Activated CD4-positive, alpha-beta T cell treated with anti-CD3 and anti-CD28 coated beads for 4 hours (primary cell): ENCODE measurements around the gene DHCR24.

Experiments used
- DNase-seq, 2 donors: peaks; one replicate each; pipeline ENCODE4 v3.0.0-alpha.2; 2020

The DHCR24 gene

DNA sequence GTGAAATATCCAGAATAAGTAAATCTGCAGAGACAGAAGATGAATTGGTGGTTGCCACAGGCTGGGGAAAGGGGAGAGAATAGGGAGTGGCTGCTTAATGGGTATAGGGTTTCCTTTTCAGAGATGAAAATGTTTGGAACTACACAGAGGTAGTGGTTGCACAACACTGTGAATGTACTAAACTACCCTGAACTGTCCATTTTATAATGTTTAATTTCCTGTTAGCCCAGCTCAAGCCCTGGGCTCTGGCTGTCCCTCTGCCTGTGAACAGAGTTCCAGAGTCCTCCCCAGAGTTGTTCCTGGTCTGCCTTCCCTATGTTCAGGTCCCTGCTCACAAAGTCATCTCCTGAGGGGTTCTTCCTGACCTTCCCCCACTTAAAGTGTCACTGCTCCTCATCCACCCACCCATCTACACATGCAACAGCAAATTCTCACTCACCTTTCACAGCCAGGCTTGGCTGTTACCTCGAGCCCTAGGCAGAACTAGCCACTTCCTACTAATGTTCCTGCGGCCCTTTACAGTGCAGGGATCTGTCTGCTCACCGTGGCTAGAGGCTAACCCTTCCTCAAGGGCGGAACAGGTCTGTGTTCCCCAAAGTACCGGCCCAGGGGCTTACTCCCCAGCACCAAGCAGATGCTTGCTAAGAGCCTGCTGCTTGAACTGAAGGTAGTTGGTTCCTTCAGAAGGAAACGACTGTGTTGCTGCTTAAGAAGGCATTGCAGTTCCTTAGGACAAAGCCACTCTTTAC is 22.4 kb downstream of the DHCR24 start:
- no peak for DNase-seq

- DNase-seq: no peak
These were observed 23.7 kb downstream of the DHCR24 start for GRCh38 chr1:54863267-54863665.

GRCh38 chr1:54861070-54861761 is 25.8 kb downstream of the DHCR24 start:
- no peak for DNase-seq

DNA sequence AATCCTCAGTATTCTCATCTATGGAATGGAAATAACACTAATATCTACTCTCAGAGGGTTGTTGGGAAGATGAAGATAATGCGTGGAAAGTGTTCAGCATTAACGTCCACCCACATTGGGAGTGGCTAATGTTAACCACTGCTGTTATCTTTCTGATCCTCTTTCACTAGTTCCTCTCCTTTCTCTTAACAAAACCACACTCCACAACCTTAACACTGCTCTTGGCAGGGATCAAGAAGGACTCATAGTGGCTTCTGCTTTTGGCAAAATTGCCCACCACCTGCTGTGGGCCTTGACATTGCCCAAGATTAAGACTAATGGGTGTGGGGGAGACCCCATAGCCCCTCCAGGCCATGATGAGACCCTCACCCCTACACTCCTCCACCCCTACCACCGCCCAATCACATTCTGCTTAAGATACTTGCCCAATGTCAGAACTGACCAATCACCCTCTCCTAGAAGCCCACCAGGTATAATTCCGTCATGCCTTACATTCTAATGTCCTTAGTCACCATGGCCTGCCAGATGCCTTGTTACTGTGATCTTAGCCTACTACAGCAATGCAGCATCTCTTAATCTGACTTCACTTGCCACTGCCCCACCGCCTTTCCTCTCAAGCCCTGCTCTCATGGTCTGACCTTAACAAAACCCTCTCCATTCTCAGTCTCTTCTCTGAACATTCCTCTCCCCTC is 27.1 kb downstream of the DHCR24 start:
- DNase-seq: no peak

GRCh38 chr1:54857746-54858561 is 29.0 kb downstream of the DHCR24 start:
- no peak for DNase-seq

GRCh38 chr1:54857141-54857540 is 29.9 kb downstream of the DHCR24 start:
- DNase-seq: no peak

- no peak for DNase-seq
These were observed 32.5 kb downstream of the DHCR24 start for GRCh38 chr1:54854381-54855020.

DNA sequence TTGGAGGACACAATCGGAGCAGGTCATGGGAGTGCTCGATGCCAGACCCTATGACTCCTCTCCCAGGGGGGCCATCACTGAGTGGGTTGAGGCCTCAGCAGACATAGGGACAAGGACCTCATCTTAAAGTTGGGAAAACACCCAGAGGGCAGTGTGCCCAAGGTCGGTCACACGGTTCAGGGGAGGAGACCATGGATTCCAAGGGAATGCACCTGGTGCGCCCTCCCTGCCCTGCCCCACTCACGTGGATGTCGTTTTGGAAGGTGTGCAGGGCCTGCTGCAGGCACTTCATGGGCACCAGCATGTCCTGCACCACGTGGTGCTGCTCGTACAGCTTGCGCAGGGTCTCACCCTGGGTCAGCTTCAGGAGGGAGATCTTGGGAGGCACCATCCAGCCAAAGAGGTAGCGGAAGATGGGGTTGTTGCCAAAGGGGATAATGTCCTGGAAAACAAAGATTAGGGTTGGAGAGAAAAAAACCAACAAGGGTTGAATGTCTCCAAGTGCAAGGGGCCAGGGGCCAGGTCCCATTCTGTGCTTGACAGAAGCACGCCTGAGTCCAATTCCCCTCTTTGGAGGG is 33.1 kb downstream of the DHCR24 start:
- no peak for DNase-seq

- DNase-seq: no peak
These were observed 33.8 kb downstream of the DHCR24 start for GRCh38 chr1:54853096-54853792.

- DNase-seq: no peak
These were observed 35.0 kb downstream of the DHCR24 start for GRCh38 chr1:54851936-54852524.

DNA sequence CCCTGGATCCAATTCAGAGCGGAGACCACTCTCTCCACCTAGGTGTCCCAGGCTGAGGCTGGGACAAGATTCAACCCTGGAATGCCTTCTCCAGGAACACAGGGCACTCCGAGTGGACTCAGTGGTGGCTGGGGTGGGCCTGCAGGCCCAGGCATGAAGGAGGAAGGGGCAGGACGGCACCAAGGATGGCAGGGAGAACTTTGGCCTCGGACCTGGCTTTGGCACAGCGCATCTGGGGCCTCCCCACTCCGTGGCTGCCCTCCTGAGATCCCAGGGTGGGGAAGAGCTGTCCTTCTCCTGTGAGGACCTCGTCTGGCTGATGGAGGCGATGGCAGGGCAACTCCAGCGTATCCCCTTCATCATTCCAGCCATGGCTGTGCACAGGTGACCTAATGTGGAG is 35.6 kb downstream of the DHCR24 start:
- no peak for DNase-seq

- DNase-seq: no peak
These were observed 36.3 kb downstream of the DHCR24 start for GRCh38 chr1:54850737-54851136.

DNA sequence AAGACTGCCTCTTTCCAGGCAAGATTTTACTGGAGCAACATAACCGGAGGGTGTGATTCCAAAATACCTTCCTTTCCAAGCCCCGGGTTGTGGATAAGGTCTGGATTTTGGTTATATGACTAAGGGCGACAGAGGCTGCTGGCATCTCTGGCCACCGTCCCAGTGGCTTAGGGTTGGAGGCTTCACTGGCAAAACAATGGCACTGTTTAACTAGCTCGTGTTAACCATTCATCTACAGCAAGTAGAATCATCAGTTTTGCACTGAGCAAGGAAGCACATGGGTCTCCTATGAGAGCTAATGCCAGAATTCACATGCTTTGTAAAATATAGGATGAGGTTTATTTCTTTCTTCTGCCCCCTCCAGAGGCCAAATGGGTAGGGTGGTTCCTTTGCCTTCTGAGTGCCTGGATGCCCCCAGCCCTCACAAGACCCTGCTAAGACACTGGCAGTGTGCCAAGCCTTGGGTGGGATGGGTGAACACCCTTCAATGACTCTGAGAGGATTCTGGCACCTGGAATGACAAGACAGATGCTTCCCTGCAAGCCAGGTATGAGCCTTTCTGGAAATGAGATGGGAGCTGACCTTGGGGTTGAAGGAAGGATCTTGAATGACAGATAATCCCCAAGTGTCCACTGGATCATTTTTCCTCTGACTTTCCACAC is 36.8 kb downstream of the DHCR24 start:
- no peak for DNase-seq

DNA sequence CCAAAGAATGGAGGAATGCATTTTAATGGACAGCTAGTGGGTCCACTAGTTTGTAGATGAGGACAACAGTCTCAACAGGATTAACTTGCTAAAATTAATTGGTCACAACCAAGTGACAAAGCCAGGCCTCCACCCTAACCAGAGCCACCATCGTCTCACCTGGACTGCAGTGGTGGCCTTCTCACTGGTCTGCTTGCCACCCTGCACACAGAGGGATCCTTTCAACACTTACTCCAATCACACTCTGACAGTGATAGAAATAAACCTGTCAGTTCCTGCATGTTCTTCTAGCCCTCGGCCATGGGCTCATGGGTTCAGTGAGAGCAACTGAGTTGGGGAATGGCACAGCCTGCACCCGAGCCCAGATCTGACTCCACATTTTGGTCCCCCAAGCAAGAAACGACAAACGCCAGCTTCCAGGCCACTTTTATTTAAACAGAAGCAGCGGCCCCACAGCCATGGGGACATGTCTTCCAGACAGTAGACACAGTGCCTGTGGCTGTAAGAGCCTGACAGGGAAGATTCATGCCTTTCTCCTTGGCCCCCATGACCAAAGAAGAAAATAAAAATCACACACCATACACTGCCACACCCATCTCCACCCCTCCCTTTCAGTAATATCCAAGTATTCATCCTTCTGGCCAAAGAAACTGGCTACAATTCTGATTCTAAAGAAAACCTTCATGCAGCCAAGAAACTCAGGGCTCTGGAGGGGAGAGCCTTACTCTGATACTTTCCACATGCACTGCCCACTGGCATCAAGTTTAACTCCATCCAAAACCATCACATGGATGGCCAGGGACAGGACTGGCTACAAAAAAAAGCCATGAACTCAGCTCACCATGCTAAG is 37.6 kb downstream of the DHCR24 start:
- DNase-seq: no peak

DNA sequence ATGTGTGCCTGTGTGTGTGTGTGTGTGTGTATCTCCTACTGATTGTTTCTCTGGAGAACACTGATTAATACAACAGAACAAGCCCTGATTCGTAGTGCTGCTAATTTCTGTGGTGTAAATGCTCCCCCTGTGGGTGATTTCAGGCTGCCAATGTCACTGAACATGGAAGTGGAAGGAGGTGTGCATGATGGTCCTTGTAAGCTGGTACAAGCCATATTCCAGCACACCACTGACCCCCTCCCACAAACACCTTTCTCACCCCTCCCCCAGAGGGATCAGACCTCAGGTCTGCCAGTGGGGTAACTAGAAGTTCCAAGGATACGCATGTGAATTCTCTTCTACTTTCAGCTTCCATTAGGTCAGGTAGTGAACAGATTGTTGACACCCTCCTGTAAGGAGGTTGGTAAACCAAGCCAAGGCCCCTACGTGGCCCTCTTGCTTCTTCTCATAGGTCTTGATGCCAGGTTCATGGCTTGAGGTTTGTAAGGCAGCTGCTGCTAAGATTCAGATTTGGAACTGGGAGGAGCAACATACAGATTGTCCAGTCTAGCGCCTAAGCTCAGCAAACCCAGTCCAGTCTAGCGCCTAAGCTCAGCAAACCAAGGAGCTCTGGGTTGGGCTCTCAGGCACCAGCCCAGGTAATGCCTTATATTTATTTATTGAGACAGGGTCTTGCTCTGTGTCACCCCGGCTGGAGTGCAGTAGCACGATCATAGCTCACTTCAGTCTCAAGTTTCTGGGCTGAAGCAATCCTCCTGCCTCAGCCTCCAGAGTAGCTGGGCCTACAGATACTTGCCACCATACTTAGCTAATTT is 38.7 kb downstream of the DHCR24 start:
- no peak for DNase-seq

GRCh38 chr1:54846716-54847284 is 40.2 kb downstream of the DHCR24 start:
- DNase-seq: no peak

GRCh38 chr1:54846301-54846700 is 40.7 kb downstream of the DHCR24 start:
- DNase-seq: no peak

DNA sequence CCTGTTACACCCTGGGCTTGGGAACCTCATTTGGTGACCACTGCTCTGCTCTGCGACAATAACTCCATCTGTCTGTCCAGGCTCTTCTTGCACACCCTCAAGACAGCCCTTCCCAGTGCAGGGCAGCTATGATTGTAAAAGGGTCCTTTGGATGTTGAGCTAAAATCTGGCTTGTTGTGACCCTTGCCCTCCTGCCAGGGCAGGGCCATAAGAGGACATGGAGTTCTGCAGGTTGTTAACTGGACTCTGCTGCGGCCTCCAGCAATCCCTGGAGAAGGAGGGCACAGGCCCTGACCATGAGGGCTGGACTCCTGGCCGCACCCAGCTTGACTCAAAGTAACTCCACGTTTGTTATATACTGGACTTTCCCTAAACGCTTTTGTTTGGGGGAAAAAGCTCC is 41.2 kb downstream of the DHCR24 start:
- no peak for DNase-seq
